HG03064 (cell line): Measurements from ENCODE around the gene LRRC49.
"Not testable (repeated sequence)": the region's sequence is repeated elsewhere in the genome, so short reads cannot be mapped to it uniquely, and the experiment has no call there.

Experiments
- ATAC-seq: cut with Tn5 transposase; IDR thresholded peaks from one replicate; pipeline ENCODE4 v1.9.1; 2021; ENCODE audit warnings: low read depth; ENCODE audit not compliant: unreplicated experiment

Gene LRRC49

DNA sequence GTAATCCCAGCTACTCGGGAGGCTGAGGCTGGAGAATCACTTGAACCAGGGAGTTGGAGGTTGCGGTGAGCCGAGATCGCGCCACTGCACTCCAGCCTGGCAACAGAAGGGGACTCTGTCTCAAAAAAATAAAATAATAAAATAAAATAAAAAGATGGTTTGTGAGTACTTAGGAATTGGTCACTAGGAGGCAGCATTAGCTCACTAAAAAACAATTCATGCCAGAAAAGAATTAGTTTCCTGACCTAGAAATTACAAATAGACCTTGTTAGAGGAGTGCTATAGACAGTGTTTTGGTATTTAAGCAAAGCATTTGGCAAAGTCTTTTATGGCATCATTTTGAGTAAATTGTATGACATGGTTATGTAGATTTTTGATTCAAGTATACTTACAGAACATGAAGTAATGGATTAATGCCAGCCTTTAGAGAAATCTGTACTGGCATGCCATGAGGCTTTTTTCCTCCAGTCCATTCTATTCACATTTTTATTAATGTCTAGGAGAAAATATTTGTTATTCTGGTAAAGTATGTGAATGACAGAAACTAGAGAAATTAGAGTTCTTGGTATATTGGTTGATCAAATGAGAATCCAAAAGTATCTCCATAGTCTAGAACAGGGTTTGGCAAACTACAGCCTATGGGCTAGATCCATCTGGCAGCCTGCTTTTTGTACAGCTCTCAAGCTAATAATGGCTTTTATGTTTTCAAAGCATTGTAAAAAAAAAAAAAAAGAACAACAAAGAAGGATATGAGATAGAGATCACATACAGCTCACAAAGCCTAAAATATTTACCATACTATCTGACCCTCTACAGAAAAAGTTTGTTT is 81.6 kb downstream of the LRRC49 start:
- ATAC-seq = no peak

DNA sequence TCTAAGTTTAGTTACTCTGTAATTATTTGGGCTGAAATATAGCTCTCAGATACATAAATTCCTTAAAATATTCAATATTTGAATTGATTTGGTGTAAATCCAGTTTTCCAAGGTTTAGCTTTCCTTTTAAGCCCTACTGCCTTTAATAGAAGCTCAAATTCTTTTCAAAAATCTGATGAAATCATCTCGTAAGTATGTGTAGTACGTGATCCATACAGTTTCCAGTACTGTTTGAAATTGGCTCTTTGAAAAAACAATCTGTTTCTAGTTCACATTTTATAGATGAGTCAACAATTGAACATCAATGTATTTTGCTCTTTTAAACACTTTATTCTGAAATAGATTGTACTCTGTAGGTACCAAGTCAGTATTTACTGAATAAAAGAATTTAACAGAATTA is 84.2 kb downstream of the LRRC49 start:
- ATAC-seq = no peak

GRCh38 chr15:70995383-70995970 is 102.9 kb downstream of the LRRC49 start:
- no peak for ATAC-seq

DNA sequence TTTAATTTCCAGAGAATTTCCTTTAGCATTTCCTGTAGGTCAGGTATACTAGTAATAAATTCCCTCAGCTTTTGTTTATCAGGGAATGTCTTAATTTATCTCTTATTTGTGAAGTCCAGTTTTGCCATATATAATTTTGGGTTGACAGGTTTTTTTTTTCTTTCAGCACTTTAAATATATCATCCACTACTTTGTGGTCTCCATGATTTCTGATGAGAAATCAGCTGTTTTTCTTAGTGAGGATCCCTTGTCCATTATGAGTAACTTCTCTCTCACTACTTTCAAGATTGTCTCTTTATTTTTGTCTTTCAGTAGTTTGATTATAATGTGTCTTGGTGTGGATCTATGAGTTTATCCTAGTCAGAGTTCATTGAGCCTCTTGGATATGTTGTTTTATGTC is 105.7 kb downstream of the LRRC49 start:
- no peak for ATAC-seq

- ATAC-seq = no peak
Observed at GRCh38 chr15:71002316-71002715, 109.7 kb downstream of the LRRC49 start.

DNA sequence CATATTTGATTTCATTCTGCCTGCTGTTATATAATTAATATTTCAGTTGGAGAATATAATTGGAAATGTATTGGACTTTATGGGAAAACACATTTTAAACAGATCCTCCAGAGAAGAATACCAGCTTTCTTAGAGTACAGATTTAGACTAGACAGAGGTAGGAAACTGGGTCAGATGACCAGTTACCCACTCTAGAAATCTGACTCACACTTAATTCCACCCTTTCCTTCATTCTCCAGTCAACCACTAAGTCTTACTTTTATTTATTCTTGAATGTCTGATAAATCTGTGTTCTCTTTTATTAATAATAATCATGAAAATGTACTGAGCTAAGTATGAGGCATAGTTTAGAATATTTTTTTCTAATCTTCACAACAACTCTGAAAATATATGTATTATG is 110.7 kb downstream of the LRRC49 start:
- no peak for ATAC-seq

GRCh38 chr15:71004506-71004905 is 111.9 kb downstream of the LRRC49 start:
- ATAC-seq = not testable (repeated sequence)

DNA sequence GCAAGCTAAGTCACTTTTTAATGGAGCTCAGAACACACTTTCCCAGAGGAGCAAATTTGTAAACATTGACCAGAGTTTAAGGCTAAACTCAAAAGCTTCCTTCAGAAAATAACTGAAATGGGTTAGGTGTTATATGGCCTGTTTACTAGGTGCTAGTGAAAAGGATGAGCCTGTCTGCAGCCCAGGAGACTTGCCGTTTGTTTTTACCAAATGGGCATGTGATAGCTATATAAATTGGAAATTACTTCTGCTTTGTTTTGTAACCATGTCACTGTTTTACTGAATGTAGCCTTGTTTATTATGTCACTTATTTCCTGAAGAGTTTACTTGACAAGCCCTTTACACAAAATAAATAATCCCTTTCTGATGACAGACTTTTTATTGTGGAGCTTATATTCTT is 113.3 kb downstream of the LRRC49 start:
- no peak for ATAC-seq

- ATAC-seq = no peak
Observed at GRCh38 chr15:71008250-71008870, 115.7 kb downstream of the LRRC49 start.

GRCh38 chr15:71010472-71010871 is 117.8 kb downstream of the LRRC49 start:
- no peak for ATAC-seq

DNA sequence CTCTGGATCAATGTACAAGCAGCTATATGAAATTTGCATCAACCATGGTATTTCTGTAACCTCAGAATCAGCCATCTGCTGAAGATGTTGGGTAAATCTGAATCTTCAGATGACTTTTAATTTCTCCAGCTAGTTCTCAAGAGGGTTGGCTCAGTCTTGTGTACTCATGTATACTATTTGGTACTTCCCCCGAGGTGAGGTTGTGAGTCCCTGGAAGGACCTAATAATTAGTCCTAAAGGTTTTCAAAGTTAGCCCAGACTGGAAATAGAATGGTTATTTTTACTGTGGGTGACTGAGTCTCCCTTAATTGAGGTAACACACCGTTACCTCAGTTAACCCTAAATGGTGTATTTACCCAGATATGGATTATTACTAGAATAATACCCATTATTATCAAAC is 118.4 kb downstream of the LRRC49 start:
- ATAC-seq = no peak

GRCh38 chr15:71011503-71012155 is 119.0 kb downstream of the LRRC49 start:
- no peak for ATAC-seq

DNA sequence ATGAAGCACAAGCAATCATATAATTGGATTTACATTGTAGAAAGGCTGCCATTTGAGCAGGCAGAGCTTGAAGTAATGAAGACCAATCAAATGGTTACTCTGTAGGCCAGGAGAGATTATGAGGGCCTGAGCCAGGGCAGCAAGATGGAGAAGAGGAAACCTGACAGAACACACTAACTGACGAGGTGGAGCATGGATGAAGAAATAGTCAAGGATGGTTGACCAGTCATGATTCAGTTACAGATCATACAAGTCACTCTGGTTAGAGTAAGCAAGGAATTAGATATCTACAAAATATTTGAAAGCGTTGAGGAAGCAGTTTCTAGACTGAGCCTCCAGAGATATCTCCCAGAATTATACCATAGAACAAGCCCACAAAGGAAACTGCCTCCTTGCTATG is 120.8 kb downstream of the LRRC49 start:
- no peak for ATAC-seq

DNA sequence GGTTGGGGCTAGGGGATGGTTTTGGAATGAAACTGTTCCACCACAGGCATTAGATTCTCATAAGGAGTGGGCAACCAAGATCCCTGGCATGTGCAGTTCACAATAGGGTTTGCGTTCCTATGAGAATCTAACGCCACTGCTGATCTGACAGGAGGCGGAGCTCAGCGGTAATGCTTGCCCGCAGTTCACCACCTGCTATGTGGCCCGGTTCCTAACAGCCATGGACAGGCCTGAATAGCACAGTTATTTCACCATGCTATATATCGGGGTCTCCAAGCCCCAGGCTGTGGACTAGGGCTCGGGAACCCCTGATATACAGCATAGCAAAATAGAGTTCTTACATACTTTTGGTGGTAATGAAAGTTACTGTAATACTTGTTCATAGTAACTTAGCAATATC is 122.7 kb downstream of the LRRC49 start:
- no peak for ATAC-seq

DNA sequence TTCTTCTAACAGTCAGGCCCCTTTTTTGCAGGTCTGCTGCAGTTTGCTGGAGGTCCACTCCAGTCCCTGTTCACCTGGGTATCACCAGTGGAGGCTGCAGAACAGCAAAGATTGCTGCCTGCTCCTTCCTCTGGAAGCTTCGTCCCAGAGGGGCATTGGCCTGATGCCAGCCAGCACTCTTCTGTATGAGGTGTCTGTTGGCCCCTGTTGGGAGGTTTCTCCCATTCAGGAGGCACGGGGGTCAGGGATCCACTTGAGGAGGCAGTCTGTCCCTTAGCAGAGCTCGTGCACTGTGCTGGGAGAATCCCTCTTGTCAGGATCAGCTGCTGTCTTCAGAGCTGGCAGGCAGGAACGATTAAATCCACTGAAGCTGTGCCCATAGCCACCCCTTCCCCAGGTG is 138.6 kb downstream of the LRRC49 start:
- ATAC-seq = not testable (repeated sequence)

DNA sequence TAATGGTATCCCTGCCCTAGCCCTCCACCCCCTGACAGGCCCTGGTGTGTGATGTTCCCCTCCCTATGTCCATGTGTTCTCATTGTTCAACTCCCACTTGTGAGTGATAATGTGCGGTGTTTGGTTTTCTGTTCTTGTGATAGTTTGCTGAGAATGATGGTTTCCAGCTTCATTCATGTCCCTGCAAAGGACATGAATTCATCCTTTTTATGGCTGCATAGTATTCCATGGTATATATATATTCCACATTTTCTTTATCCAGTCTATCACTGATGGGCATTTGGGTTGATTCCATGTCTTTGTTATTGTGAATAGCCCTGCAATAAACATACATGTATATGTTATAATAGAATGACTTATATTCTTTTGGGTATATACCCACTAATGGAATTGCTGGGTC is 142.9 kb downstream of the LRRC49 start:
- not testable (repeated sequence) for ATAC-seq

GRCh38 chr15:71042356-71042922 is 149.8 kb downstream of the LRRC49 start:
- ATAC-seq = no peak

DNA sequence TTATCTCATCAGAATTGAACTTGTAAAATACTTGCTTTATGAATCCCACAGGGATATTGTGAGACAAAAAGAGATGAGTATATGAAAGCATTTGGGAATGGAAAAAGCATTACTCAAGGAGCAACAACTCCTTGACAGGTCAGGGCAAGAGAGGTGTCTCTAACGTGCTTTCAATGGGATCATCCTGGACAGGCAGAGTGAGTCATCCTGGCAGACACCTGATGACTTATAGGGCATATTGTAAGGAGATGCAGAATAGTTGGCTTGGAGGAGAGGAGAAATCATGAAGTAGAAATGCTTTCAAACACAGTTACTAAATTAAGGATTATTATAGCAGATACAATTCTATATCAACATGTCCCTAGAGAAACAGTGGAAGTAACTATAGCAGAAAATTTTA is 150.7 kb downstream of the LRRC49 start:
- no peak for ATAC-seq

- ATAC-seq = no peak
Observed at GRCh38 chr15:71044006-71044405, 151.4 kb downstream of the LRRC49 start.

GRCh38 chr15:71046146-71046545 is 153.5 kb downstream of the LRRC49 start:
- ATAC-seq = not testable (repeated sequence)
